ENCODE results near the gene CFLAR. TPM values are rescaled to one million over a fixed set of nuclear protein-coding genes. Genes with fewer than 3 reads are reported as not detected.

CFLAR gene
- total and polyA plus RNA-seq, 2 of the 13 experiments (the other 11 are each of a cell fraction or from before 2014, with no cell fraction given) = 43.8 to 92.1 TPM

DNA sequence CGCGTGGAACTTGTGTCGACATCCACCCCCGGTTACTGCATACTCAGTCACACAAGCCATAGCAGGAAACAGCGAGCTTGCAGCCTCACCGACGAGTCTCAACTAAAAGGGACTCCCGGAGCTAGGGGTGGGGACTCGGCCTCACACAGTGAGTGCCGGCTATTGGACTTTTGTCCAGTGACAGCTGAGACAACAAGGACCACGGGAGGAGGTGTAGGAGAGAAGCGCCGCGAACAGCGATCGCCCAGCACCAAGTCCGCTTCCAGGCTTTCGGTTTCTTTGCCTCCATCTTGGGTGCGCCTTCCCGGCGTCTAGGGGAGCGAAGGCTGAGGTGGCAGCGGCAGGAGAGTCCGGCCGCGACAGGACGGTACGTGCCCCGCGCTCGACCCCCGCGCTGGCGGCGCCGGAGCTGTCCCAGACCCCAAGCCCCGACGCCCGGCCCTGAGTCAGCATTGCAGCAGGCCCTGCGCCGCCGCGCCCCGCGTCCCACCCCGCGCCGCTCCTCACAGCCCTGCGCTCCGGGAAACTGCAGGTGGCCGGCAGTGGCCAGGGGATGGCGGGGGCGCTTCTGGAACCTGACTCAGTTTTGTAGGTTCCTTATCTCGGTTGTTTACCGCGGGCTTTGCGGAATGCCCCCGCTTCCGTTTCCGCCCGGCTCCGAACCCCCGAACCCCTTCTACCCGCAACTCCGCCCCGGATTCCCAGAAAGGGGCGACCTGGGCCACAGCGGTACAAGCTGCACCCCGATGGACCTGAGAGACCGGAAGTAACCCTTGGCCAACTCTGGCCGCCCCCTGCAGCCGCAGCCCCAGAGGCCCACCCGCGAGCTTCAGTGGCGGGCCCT lies at the start of gene CFLAR (continued):
- TF ChIP-seq RELA (CRISPR knock-in tag; IDR thresholded peaks at IDR 0.05) (no peak; the same call in 1 of the 2 replicates), RFXAP (CRISPR knock-in tag; IDR thresholded peaks at IDR 0.05; ENCODE audit: borderline replicate concordance) (peak; percentile 84), PPARG (CRISPR knock-in tag; conservative IDR thresholded peaks at IDR 0.05) (peak; percentile 74), ZNF747 (CRISPR knock-in tag; IDR thresholded peaks at IDR 0.05; ENCODE audit: borderline replicate concordance) (no peak), MIER3 (CRISPR knock-in tag; IDR thresholded peaks at IDR 0.05; ENCODE audit: borderline replicate concordance) (peak; percentile 70), FOXA1 (IDR thresholded peaks at IDR 0.05) (peak; percentile 46; the same call in 1 of the 2 replicates), FOXA1 (CRISPR knock-in tag; IDR thresholded peaks at IDR 0.05) (peak; percentile 89), KLF6 (CRISPR knock-in tag; IDR thresholded peaks at IDR 0.05) (no peak; the same call in 1 of the 2 replicates), RARG (CRISPR knock-in tag; IDR thresholded peaks at IDR 0.05; ENCODE audit: low read depth) (peak; percentile 63; the same call in 1 of the 2 replicates), KDM5A (IDR thresholded peaks at IDR 0.05; ENCODE audit: borderline replicate concordance, low read length) (peak; percentile 16; the same call in 1 of the 2 replicates)
- TF ChIP-seq, protein P1, sequence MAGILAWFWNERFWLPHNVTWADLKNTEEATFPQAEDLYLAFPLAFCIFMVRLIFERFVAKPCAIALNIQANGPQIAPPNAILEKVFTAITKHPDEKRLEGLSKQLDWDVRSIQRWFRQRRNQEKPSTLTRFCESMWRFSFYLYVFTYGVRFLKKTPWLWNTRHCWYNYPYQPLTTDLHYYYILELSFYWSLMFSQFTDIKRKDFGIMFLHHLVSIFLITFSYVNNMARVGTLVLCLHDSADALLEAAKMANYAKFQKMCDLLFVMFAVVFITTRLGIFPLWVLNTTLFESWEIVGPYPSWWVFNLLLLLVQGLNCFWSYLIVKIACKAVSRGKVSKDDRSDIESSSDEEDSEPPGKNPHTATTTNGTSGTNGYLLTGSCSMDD (CRISPR knock-in tag; IDR thresholded peaks at IDR 0.05) = no peak
- TF ChIP-seq, protein P2, sequence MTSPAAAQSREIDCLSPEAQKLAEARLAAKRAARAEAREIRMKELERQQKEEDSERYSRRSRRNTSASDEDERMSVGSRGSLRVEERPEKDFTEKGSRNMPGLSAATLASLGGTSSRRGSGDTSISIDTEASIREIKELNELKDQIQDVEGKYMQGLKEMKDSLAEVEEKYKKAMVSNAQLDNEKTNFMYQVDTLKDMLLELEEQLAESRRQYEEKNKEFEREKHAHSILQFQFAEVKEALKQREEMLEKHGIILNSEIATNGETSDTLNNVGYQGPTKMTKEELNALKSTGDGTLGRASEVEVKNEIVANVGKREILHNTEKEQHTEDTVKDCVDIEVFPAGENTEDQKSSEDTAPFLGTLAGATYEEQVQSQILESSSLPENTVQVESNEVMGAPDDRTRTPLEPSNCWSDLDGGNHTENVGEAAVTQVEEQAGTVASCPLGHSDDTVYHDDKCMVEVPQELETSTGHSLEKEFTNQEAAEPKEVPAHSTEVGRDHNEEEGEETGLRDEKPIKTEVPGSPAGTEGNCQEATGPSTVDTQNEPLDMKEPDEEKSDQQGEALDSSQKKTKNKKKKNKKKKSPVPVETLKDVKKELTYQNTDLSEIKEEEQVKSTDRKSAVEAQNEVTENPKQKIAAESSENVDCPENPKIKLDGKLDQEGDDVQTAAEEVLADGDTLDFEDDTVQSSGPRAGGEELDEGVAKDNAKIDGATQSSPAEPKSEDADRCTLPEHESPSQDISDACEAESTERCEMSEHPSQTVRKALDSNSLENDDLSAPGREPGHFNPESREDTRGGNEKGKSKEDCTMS (CRISPR knock-in tag; conservative IDR thresholded peaks at IDR 0.05) = no peak
- TF ChIP-seq, protein P3, sequence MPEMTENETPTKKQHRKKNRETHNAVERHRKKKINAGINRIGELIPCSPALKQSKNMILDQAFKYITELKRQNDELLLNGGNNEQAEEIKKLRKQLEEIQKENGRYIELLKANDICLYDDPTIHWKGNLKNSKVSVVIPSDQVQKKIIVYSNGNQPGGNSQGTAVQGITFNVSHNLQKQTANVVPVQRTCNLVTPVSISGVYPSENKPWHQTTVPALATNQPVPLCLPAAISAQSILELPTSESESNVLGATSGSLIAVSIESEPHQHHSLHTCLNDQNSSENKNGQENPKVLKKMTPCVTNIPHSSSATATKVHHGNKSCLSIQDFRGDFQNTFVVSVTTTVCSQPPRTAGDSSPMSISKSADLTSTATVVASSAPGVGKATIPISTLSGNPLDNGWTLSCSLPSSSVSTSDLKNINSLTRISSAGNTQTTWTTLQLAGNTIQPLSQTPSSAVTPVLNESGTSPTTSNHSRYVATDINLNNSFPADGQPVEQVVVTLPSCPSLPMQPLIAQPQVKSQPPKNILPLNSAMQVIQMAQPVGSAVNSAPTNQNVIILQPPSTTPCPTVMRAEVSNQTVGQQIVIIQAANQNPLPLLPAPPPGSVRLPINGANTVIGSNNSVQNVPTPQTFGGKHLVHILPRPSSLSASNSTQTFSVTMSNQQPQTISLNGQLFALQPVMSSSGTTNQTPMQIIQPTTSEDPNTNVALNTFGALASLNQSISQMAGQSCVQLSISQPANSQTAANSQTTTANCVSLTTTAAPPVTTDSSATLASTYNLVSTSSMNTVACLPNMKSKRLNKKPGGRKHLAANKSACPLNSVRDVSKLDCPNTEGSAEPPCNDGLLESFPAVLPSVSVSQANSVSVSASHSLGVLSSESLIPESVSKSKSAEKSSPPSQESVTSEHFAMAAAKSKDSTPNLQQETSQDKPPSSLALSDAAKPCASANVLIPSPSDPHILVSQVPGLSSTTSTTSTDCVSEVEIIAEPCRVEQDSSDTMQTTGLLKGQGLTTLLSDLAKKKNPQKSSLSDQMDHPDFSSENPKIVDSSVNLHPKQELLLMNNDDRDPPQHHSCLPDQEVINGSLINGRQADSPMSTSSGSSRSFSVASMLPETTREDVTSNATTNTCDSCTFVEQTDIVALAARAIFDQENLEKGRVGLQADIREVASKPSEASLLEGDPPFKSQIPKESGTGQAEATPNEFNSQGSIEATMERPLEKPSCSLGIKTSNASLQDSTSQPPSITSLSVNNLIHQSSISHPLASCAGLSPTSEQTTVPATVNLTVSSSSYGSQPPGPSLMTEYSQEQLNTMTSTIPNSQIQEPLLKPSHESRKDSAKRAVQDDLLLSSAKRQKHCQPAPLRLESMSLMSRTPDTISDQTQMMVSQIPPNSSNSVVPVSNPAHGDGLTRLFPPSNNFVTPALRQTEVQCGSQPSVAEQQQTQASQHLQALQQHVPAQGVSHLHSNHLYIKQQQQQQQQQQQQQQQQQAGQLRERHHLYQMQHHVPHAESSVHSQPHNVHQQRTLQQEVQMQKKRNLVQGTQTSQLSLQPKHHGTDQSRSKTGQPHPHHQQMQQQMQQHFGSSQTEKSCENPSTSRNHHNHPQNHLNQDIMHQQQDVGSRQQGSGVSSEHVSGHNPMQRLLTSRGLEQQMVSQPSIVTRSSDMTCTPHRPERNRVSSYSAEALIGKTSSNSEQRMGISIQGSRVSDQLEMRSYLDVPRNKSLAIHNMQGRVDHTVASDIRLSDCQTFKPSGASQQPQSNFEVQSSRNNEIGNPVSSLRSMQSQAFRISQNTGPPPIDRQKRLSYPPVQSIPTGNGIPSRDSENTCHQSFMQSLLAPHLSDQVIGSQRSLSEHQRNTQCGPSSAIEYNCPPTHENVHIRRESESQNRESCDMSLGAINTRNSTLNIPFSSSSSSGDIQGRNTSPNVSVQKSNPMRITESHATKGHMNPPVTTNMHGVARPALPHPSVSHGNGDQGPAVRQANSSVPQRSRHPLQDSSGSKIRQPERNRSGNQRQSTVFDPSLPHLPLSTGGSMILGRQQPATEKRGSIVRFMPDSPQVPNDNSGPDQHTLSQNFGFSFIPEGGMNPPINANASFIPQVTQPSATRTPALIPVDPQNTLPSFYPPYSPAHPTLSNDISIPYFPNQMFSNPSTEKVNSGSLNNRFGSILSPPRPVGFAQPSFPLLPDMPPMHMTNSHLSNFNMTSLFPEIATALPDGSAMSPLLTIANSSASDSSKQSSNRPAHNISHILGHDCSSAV (CRISPR knock-in tag; IDR thresholded peaks at IDR 0.05; ENCODE audit: borderline replicate concordance) = peak; percentile 97
- TF ChIP-seq, protein P4, sequence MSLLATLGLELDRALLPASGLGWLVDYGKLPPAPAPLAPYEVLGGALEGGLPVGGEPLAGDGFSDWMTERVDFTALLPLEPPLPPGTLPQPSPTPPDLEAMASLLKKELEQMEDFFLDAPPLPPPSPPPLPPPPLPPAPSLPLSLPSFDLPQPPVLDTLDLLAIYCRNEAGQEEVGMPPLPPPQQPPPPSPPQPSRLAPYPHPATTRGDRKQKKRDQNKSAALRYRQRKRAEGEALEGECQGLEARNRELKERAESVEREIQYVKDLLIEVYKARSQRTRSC (CRISPR knock-in tag; IDR thresholded peaks at IDR 0.05; ENCODE audit: low read depth) = peak; percentile 90; the same call in 1 of the 2 replicates
